ENCODE measurements around the gene KIRREL3. TPM values are rescaled to one million over a fixed set of nuclear protein-coding genes. Genes with fewer than 3 reads are reported as not detected.

Gene KIRREL3
- total and polyA plus RNA-seq, 2 of the 4 experiments (the other 2 are of a cell fraction), result 10.9 to 15.9 TPM

DNA sequence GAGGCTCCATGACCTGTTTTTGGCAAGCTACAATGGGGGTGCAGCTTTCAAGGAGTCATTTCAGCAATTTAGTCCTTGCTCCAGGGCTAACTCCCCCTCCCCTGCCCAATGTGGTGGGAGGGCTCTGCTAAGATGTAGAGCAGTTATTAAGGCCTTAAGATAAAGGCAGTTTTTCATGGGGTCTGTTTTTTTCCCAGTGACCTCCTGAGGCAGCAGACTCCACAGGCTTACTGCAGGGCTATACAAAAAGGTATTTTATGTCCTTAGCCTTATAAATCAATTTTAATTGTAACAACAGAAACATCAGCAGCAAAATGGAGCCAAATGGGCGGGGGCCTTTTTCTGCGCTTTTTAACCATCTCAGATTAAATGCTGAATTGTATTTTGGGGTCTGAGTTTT lies 192.3 kb downstream of the KIRREL3 start:
- Histone ChIP-seq H2BK120ac (ENCODE audit: low read depth, low read length) (no peak overlapping the region), H2BK15ac (ENCODE audit: low read depth, low read length) (no peak overlapping the region), H3K9ac (ENCODE audit: low read depth, low read length) (no peak overlapping the region), H3K36me3 (ENCODE audit: control insufficient read depth, insufficient read depth, low read length) (no peaks in the 10 kb centered on the region), H3K56ac (ENCODE audit: extremely low read depth, insufficient read depth, low read length) (no peak overlapping the region), H2BK20ac (ENCODE audit: low read depth, low read length) (no peak overlapping the region), H3K4me2 (ENCODE audit: low read depth, low read length) (no peak overlapping the region), H4K91ac (ENCODE audit: insufficient read depth, low read depth, low read length) (no peak overlapping the region), H2AFZ (replicated peaks; ENCODE audit: low read length, poor library complexity) (no peak overlapping the region), H3K79me1 (ENCODE audit: low read depth in 1 of 2, low read length in 2 of 2) (peaks cover 13 to 17% of the 10 kb centered on the region in 2 experiments; a peak in 2 of 4 replicates), H3K14ac (replicated peaks; ENCODE audit: low read depth, low read length) (no peak overlapping the region), H3K27ac (ENCODE audit: insufficient read depth, low read length) (no peak overlapping the region), H3K23ac (ENCODE audit: low read depth, low read length) (no peak overlapping the region), H3K9me3 (ENCODE audit: control insufficient read depth, insufficient read depth, low read length) (no peaks in the 10 kb centered on the region), H3K4me1 (ENCODE audit: control insufficient read depth, insufficient read depth, low read length) (peaks cover 2% of the 10 kb centered on the region; the same call in 1 of the 2 replicates), H3K18ac (ENCODE audit: low read depth, low read length) (no peak overlapping the region), H4K20me1 (ENCODE audit: insufficient read depth, low read length) (no peaks in the 10 kb centered on the region), H4K5ac (ENCODE audit: low read depth, low read length) (no peak overlapping the region), H3K4ac (ENCODE audit: low read depth, low read length) (no peak overlapping the region), H3K9me1 (ENCODE audit: insufficient read depth, low read length) (no peaks in the 10 kb centered on the region; the same call in 1 of the 2 replicates), H3K27me3 (ENCODE audit: control insufficient read depth, insufficient read depth, low read length) (no peaks in the 10 kb centered on the region), H2BK5ac (ENCODE audit: low read depth, low read length, poor library complexity, severe bottlenecking) (no peak overlapping the region), H4K8ac (ENCODE audit: low read depth in 2 of 2, low read length in 2 of 2) (no peak overlapping the region), H2AK5ac (ENCODE audit: low read depth, low read length) (no peak overlapping the region), H2AK9ac (replicated peaks; ENCODE audit: low read depth, low read length, poor library complexity) (no peak overlapping the region), H3K4me3 (ENCODE audit: insufficient read depth, low read depth, low read length) (no peak overlapping the region)
- CTCF ChIA-PET, result no interaction called here
- no TSS peak for BruUV-seq (replicated peaks)
- intact Hi-C loops (cut with micrococcal nuclease), result no loop called here
- dilution Hi-C loops (cut with HindIII; ENCODE audit: low sequenced_read_pairs, unreplicated experiment), result no loop called here
- WGBS, 2 experiments (ENCODE audit: extremely low coverage in 2 of 2, insufficient read length in 1 of 2), result no CpG with 5 or more reads among the region's 2 CpGs
- in situ Hi-C loops (cut with MboI; ENCODE audit: low sequenced_read_pairs), result no loop called here
- POLR2A ChIA-PET (ENCODE audit: unreplicated experiment), result no interaction called here
- ATAC-seq (ENCODE audit: low read depth), result no peak
- DNase-seq, result no peak
- TF ChIP-seq FOS (IDR thresholded peaks at IDR 0.05; ENCODE audit: low read depth, low read length), result no peak
- TF ChIP-seq RCOR1 (IDR thresholded peaks at IDR 0.05; ENCODE audit: insufficient replicate concordance, low read length), result no peak
- TF ChIP-seq, protein P1, sequence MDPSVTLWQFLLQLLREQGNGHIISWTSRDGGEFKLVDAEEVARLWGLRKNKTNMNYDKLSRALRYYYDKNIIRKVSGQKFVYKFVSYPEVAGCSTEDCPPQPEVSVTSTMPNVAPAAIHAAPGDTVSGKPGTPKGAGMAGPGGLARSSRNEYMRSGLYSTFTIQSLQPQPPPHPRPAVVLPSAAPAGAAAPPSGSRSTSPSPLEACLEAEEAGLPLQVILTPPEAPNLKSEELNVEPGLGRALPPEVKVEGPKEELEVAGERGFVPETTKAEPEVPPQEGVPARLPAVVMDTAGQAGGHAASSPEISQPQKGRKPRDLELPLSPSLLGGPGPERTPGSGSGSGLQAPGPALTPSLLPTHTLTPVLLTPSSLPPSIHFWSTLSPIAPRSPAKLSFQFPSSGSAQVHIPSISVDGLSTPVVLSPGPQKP (IDR thresholded peaks at IDR 0.05; ENCODE audit: borderline replicate concordance, low read depth, low read length), result no peak
- TF ChIP-seq, protein P2, sequence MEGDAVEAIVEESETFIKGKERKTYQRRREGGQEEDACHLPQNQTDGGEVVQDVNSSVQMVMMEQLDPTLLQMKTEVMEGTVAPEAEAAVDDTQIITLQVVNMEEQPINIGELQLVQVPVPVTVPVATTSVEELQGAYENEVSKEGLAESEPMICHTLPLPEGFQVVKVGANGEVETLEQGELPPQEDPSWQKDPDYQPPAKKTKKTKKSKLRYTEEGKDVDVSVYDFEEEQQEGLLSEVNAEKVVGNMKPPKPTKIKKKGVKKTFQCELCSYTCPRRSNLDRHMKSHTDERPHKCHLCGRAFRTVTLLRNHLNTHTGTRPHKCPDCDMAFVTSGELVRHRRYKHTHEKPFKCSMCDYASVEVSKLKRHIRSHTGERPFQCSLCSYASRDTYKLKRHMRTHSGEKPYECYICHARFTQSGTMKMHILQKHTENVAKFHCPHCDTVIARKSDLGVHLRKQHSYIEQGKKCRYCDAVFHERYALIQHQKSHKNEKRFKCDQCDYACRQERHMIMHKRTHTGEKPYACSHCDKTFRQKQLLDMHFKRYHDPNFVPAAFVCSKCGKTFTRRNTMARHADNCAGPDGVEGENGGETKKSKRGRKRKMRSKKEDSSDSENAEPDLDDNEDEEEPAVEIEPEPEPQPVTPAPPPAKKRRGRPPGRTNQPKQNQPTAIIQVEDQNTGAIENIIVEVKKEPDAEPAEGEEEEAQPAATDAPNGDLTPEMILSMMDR (conservative IDR thresholded peaks at IDR 0.05; ENCODE audit: low read depth, low read length), result no peak
- no peak for TF ChIP-seq CHD1 (IDR thresholded peaks at IDR 0.05; ENCODE audit: low read depth, low read length)
- TF ChIP-seq MAFK (IDR thresholded peaks at IDR 0.05; ENCODE audit: low read depth, low read length), result no peak
- TF ChIP-seq, protein P3, sequence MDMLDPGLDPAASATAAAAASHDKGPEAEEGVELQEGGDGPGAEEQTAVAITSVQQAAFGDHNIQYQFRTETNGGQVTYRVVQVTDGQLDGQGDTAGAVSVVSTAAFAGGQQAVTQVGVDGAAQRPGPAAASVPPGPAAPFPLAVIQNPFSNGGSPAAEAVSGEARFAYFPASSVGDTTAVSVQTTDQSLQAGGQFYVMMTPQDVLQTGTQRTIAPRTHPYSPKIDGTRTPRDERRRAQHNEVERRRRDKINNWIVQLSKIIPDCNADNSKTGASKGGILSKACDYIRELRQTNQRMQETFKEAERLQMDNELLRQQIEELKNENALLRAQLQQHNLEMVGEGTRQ (IDR thresholded peaks at IDR 0.05; ENCODE audit: low read depth, low read length), result no peak
- TF ChIP-seq POLR2A (IDR thresholded peaks at IDR 0.05; ENCODE audit: low read depth, low read length), result no peak
- TF ChIP-seq CEBPB (IDR thresholded peaks at IDR 0.05; ENCODE audit: low read depth, low read length), result no peak
- TF ChIP-seq RFX5 (IDR thresholded peaks at IDR 0.05; ENCODE audit: low read depth, low read length), result no peak

All from IMR-90 (cell line).